Measurements from ENCODE around the gene AQR.
"Not testable (repeated sequence)": the region's sequence is repeated elsewhere in the genome, so short reads cannot be mapped to it uniquely, and the experiment has no call there.

Gene AQR

DNA sequence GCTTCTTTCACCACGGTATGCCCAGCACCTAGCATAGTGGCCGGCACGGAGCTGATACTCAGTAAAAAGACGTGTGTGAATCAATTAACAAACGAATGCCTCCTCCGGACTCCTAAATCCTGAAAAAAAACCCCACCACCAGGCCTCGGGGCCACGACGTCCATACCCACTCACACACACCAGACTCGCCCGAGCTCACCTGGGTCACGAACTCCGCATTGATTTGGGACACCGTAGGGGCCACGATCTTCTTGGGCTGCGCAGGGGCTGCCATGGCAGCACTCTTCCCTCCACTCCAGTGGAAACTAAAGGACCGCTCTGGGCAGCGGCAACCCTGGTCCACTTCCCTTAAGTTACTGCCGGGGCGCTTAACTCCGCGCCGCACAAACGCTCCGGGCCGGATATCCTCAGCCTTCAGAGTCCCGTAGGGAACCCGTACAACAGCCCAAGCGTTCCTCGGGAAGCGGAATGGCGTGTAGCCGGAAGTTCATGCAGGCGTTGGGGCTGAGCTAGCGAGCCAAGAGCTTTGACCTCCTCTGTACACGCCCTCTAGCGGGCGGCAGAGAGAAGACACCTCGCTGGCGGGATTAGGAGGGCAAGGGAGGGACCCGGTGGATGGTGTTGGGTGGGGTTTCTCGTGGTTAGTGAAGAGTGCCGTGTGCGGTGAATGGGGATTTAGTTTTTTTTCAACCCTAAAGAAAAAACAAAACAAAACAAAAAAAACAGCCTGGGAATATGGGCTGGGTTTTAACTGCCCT is at the start of gene AQR:
AQR (minus strand) TSS at position 403 of the 758 bp plus-strand sequence; CDS start at position 274, 129 bp downstream.
- peak; percentile 80 for DNase-seq (ENCODE audit: low read depth, low spot score)

DNA sequence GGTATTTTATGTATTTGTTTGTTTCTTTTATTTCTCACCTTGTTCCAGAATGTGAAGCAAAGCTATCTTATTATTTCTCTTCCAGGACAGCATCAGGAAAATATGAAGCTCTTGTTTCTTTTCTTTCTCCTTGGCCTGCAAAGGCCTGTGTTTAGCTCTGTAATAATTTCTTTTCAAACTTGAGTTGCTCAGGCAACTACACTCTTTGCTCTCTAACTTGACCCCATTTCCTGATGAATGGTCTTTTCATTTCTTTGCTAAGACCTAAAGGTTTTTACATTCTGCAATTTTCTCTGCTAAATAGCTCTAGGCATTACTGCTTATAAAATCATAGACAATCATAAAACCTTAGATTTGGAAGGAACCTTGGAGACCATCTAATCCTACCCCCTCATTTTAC is 44.7 kb upstream of the AQR start:
- DNase-seq (ENCODE audit: low read depth, low spot score), result no peak

DNA sequence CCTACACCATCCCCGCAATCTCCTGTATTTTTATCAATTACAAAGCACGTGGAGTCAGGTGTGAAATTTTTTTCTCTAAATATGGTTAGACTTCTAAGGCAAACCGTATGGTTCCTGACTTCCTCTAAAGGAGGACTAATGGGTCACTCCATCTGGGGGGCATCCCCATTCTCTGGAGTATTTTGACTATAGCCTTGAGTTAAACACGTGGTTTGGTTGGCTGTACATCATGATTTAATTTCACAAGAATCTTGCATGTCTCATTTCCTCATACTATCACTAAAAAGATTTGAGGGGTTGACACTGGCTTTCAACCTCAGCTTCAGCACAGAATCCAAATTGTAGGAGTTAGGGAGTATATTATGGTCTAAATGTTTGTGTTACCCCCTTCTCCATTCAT is 43.8 kb upstream of the AQR start:
- DNase-seq (ENCODE audit: low read depth, low spot score), result no peak

DNA sequence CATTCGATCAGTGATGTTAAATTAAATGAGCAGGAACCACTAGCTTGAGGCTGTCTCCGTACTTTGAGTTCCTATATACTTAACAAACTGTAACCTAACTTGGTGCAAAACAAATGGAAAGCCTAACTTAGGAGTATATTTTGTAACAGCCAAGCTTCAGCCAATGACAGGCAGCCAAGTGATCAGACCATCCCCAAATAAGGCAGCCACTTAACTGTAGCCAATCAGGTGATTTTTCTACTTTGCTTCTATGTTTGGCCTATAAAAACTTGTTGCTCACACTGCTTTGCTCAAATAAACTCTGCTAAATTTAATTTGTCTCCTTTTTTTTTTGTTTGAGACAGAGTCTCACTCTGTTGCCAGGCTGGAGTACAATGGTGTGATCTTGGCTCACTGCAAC is 37.9 kb upstream of the AQR start:
- no peak for DNase-seq (ENCODE audit: low read depth, low spot score)

DNA sequence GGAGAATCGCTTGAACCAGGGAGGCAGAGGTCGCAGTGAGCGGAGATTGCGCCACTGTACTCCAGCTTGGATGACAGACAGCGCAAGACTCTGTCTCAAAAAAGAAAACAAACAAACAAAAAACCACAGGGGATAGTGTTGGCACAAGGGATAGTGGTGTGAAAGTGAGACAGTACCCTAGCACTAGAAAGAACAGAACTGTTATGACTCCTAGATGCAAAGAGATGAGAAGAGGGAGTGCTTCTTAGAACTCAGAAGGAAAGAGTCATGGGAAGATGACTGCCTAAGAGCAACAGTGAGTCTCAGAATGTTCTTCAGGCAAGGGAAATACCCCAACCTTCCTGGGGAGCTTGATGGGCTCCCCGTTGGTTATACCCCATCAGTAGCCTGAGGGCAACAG is 36.4 kb upstream of the AQR start:
- DNase-seq (ENCODE audit: low read depth, low spot score), result no peak

GRCh38 chr15:35003928-35004327 is 34.4 kb upstream of the AQR start:
- no peak for DNase-seq (ENCODE audit: low read depth, low spot score)

DNA sequence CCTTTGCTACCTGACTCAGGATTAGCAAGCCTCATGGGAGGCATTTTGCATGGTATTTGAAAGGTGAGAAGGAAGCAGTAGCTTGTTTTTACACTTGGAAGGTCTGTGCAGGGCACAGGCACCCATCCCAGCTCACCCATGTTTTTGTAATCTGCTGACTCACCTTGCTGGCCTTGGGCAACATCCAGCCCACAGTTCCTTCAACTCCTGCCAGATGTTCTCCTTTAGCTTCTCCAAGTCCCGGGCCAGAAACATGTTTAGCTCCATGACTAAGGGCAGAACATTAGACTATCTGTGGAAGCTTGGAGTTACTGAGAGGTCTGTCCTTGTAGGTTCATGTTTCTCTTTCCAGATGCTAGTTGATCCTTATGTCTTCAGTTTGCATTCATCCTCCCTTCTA is 31.0 kb upstream of the AQR start:
- no peak for DNase-seq (ENCODE audit: low read depth, low spot score)

DNA sequence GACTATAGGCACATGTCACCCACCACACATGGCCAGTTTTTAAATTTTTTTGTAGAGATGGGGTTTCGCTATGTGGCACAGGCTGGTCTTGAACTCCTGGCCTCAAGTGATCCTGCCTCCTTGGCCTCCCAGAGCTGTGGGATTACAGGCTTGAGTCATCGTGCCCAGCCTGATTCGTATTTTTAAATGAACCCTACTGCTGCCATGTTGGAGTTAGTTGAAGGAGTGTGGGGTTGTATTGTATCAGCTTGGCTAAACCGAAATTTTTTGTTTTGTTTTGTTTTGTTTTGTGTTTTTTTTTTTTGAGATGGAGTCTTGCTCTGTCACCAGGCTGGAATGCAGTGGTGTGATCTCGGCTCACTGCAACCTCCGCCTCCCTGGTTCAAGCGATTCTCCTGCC is 30.4 kb upstream of the AQR start:
- no peak for DNase-seq (ENCODE audit: low read depth, low spot score)

DNA sequence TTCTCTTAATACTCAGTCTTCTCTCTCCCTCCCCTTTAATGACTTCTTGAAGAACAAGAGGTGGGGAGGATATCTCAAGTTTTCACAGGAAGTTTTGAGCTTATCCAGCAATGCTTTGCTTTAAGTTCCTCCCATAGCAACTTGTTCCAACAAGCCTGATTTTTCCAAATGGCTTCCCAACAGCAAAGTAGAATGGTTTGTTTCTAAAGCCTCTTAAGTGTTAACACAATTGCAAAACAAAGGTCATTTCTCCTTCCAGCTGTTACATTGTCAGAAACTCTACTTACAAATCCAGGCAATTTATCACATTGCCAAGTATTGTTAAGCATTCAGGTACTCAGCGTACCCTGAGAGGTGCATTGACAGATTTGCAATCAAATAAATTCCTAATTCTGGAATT is 25.4 kb upstream of the AQR start:
- DNase-seq (ENCODE audit: low read depth, low spot score), result no peak

- no peak for DNase-seq (ENCODE audit: low read depth, low spot score)
Measured at GRCh38 chr15:34993877-34994276, 24.3 kb upstream of the AQR start.

- no peak for DNase-seq (ENCODE audit: low read depth, low spot score)
Measured at GRCh38 chr15:34993412-34993811, 23.9 kb upstream of the AQR start.

GRCh38 chr15:34988027-34988902 is 18.7 kb upstream of the AQR start, which contains the start of gene ZNF770:
Gene ZNF770 (minus strand): TSS chr15:34988287. CDS start chr15:34983434, 4,853 bp downstream.
- DNase-seq (ENCODE audit: low read depth, low spot score), result peak; percentile 62

DNA sequence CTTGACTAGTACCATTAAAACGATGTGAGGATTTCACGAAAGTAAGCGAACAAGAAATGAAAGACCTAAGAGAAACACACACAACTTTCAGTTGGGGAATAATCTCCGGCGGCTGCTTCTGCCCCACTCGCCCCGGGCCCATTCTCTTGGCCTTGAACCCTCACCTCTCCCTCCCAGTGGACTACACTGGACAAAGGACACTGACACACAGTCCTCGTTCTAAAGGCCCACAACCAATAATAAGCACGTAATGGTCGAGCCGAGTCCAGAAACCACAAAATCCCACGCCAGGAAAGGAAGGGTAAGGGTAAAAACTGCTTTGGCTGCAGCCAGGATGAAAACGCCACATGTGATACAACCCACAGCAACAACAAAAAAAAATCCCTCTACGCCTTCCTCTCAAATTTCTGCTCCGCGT is 18.1 kb upstream of the AQR start:
- no peak for DNase-seq (ENCODE audit: low read depth, low spot score)

GRCh38 chr15:34986771-34987480 is 17.4 kb upstream of the AQR start:
- DNase-seq (ENCODE audit: low read depth, low spot score), result no peak

DNA sequence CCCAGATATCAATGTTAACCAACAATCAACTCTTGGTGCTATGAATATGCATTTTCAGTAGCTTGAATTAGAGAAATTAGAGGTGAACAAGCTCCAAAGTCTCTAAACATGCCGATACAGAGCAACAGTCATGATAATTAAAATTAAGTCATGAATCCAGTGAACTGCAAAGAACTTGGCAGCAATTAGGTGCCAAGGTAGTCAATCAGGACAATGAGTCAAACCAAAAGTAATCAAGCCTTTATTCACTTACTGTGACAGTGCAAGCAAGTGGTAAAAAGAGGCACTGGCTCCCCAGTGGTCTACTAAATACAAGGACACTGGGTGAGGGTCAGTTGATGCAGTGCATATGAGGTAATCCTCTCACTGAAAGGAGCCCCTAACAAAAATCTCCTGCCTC is 16.8 kb upstream of the AQR start:
- no peak for DNase-seq (ENCODE audit: low read depth, low spot score)

DNA sequence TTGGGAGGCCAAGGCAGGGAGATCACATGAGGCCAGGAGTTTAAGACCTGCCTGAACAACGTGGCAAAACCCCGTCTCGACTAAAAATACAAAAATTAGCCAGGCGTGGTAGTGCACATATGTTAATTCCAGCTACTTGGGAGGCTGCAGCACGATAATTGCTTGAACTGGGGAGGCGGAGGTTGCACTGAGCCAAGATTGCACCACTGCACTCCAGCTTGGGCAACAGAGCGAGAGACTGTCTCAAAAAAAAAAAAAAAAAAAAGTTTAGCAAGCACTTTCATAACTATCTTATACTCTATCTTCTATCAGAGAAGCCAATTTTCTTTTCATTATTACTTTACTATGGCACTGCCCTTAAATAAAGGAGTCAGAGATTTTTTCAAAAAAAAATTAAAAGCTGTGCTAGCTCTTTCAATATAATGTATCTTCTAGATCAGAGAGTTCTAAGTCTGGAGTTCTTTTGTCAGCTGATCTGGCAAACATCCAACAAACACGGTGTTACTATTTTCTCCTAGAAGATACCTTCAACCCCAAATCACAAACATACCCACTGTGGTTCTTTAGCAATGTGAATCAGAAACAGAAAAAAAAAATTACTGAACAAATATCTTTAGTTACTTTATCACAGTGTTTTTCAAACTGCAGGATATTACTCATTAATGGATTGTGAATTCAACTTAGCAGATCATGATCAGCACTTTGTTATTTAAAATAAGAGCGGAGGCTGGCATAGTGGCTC is 15.5 kb upstream of the AQR start:
- no peak for DNase-seq (ENCODE audit: low read depth, low spot score)

- DNase-seq (ENCODE audit: low read depth, low spot score), result no peak
Measured at GRCh38 chr15:34976743-34977142, 7.2 kb upstream of the AQR start.

DNA sequence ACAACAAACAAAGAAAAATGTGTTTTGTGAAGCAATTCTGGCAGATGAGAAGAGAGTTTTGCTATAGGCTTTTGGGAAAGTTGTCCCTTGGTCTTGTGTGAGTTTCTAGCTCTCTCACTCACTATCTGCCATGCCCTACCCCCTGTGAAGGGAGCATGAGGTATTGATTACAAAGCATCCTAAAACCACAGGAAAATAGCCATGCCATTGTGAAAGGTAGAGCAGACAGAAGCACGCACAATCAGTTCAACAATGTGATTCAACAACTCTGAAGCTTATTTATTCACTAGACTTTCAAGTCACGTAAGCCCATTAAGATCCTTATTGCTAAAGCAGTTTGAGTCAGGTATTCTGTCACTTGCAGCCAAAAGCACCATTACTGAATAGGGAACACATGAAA is 6.5 kb upstream of the AQR start:
- DNase-seq (ENCODE audit: low read depth, low spot score), result no peak

- DNase-seq (ENCODE audit: low read depth, low spot score), result no peak
Measured at GRCh38 chr15:34973512-34973911, 4.0 kb upstream of the AQR start.

- not testable (repeated sequence) for DNase-seq (ENCODE audit: low read depth, low spot score)
Measured at GRCh38 chr15:34970098-34970643, 629 bp upstream of the AQR start.

- DNase-seq (ENCODE audit: low read depth, low spot score), result no peak
Measured at GRCh38 chr15:34964277-34964676, 5.3 kb downstream of the AQR start.
